Endodermal cell (in vitro differentiated cells): ENCODE measurements around the gene GTPBP6. TPM values are rescaled to one million over a fixed set of nuclear protein-coding genes. Genes with fewer than 3 reads are reported as not detected.
A peak's percentile ranks its signal among the peaks of the same experiment; 100 is the strongest.

ENCODE experiments used
- DNase-seq: peaks from one replicate; pipeline ENCODE4 v3.0.0-alpha.2; 2017
- H3K27ac ChIP-seq: 2 replicates; pipeline ENCODE4 v1.5.1; 2013; ENCODE audit warnings: mild to moderate bottlenecking, low read depth, low read length, moderate library complexity
- H3K27me3 ChIP-seq: 2 replicates; pipeline ENCODE4 v1.6.1; 2013; ENCODE audit warnings: mild to moderate bottlenecking, low read length, moderate library complexity; ENCODE audit not compliant: insufficient read depth, control insufficient read depth, poor library complexity, severe bottlenecking
- H3K36me3 ChIP-seq: 2 replicates; pipeline ENCODE4 v1.7.0; 2013; ENCODE audit warnings: mild to moderate bottlenecking, low read length, moderate library complexity; ENCODE audit not compliant: control insufficient read depth, insufficient read depth
- H3K4me1 ChIP-seq: one replicate; pipeline ENCODE4 v1.7.0; 2013; ENCODE audit warnings: low read length; ENCODE audit not compliant: control insufficient read depth, insufficient read depth
- H3K4me3 ChIP-seq: 2 replicates; pipeline ENCODE4 v1.5.1; 2013; ENCODE audit warnings: mild to moderate bottlenecking, low read length, moderate library complexity
- H3K9ac ChIP-seq: 2 replicates; pipeline ENCODE4 v1.6.1; 2013; ENCODE audit warnings: mild to moderate bottlenecking, low read length, moderate library complexity; ENCODE audit not compliant: poor library complexity, severe bottlenecking; ENCODE audit errors: extremely low read depth
- H3K9me3 ChIP-seq: 2 replicates; pipeline ENCODE4 v1.6.1; 2013; ENCODE audit warnings: mild to moderate bottlenecking, low read length, moderate library complexity; ENCODE audit not compliant: control insufficient read depth
- H3K27ac Mint-ChIP-seq: 2 replicates; pipeline ENCODE4 v1.8.0; 2020; ENCODE audit warnings: mixed read lengths
- H3K27me3 Mint-ChIP-seq: 2 replicates; pipeline ENCODE4 v1.8.0; 2021; ENCODE audit warnings: mild to moderate bottlenecking, mixed read lengths; ENCODE audit not compliant: insufficient read depth
- H3K36me3 Mint-ChIP-seq: 2 replicates; pipeline ENCODE4 v1.8.0; 2020; ENCODE audit warnings: low read depth, mixed read lengths
- H3K4me1 Mint-ChIP-seq: 2 replicates; pipeline ENCODE4 v1.8.0; 2020; ENCODE audit warnings: mixed read lengths
- H3K4me3 Mint-ChIP-seq: 2 replicates; pipeline ENCODE4 v1.8.0; 2020; ENCODE audit warnings: mild to moderate bottlenecking, moderate library complexity, mixed read lengths
- H3K9me3 Mint-ChIP-seq: 2 replicates; pipeline ENCODE4 v1.8.0; 2020; ENCODE audit warnings: mild to moderate bottlenecking, mixed read lengths
- WGBS, 2 experiments: methylation state at CpG; one replicate each; pipeline versions ENCODE4 v1.1.5 to v1.1.7; 2013; ENCODE audit warnings: missing lambda C conversion rate in 2 of 2, mixed read lengths in 1 of 2; ENCODE audit not compliant: insufficient coverage in 1 of 2, insufficient read length in 1 of 2; 5-methylcytosine and 5-hydroxymethylcytosine counted together
- total RNA-seq, 2 donors: library from RNA; stranded (reverse); fragmentation: NEBNext Ultra II Directional in 1 of 2; extraction: Animal tissue kit (Norgen Biotek cat#: 25700) in 1 of 2; gene quantifications; 2 replicates in 1 of 2; 3 replicates in 1 of 2; pipeline ENCODE4 v1.2.1, GENCODE V29; 2021
- TF ChIP-seq, protein P1 (sequence below): fragments of 200-600 bp; sonication (generic); conservative IDR thresholded peaks from 2 replicates; pipeline ENCODE4 v1.5.0; 2021; ENCODE audit warnings: antibody characterized with exemption, mild to moderate bottlenecking

Gene GTPBP6
- total RNA-seq, 2 donors from 2014 or later, result 58.8 to 61.0 TPM

DNA sequence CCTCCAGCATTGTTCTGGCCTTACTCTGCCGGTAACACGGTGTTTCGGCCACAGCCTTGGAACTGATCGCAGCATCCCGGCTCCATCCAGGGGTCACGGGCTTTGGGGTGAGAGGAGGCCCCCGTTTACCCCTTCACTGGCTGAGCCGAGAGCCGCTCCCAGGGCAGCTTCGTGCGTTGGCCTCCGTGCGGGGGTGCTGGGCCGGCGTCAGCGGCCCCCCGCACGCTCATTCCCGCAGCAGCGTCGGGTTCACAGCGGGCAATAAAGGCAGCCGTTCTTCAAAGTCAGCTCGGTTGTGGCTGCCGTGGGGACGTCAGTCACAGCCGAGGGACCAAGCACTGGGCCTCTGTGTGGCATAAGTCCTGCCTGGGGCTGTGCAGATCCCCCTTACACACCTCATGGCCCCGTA is 62.7 kb downstream of the GTPBP6 start:
- no peak overlapping the region for H3K27ac ChIP-seq
- H3K36me3 ChIP-seq, result no peaks in the 10 kb centered on the region
- H3K9me3 Mint-ChIP-seq, result peaks cover 16% of the 10 kb centered on the region
- H3K4me3 Mint-ChIP-seq, result no peak overlapping the region
- H3K27me3 Mint-ChIP-seq, result no peaks in the 10 kb centered on the region
- no peak overlapping the region for H3K27ac Mint-ChIP-seq
- no peaks in the 10 kb centered on the region for H3K4me1 ChIP-seq
- TF ChIP-seq, protein P1, sequence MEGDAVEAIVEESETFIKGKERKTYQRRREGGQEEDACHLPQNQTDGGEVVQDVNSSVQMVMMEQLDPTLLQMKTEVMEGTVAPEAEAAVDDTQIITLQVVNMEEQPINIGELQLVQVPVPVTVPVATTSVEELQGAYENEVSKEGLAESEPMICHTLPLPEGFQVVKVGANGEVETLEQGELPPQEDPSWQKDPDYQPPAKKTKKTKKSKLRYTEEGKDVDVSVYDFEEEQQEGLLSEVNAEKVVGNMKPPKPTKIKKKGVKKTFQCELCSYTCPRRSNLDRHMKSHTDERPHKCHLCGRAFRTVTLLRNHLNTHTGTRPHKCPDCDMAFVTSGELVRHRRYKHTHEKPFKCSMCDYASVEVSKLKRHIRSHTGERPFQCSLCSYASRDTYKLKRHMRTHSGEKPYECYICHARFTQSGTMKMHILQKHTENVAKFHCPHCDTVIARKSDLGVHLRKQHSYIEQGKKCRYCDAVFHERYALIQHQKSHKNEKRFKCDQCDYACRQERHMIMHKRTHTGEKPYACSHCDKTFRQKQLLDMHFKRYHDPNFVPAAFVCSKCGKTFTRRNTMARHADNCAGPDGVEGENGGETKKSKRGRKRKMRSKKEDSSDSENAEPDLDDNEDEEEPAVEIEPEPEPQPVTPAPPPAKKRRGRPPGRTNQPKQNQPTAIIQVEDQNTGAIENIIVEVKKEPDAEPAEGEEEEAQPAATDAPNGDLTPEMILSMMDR, result no peak
- no peaks in the 10 kb centered on the region for H3K27me3 ChIP-seq
- H3K4me1 Mint-ChIP-seq, result peaks cover 19% of the 10 kb centered on the region
- no peak overlapping the region for H3K4me3 ChIP-seq
- DNase-seq, result peak; percentile 30
- no peak overlapping the region for H3K9ac ChIP-seq
- H3K9me3 ChIP-seq, result peaks cover 14% of the 10 kb centered on the region
- H3K36me3 Mint-ChIP-seq, result no peaks in the 10 kb centered on the region
- 90 to 92% methylated on average over 17 to 28 of the region's 28 CpGs for WGBS, 2 experiments

Other genes starting within 250 kb of the GTPBP6 start
- 10 to 100 TPM; 70.3 to 96.9 TPM for gene PLCXD1, start 37.4 kb downstream of the GTPBP6 start, total RNA-seq
- 10 to 100 TPM; 72.5 to 98.7 TPM for gene PPP2R3B, start 68.1 kb upstream of the GTPBP6 start, total RNA-seq